ENCODE results near the gene GRIN1. TPM values are rescaled to one million over a fixed set of nuclear protein-coding genes. Genes with fewer than 3 reads are reported as not detected.

Gene GRIN1
- total and polyA plus RNA-seq, 2 donors (not counting 1 experiment from before 2014, with no cell fraction given): 0.04 TPM; not detected in 1

GRCh38 chr9:137112564-137113384, 26.2 kb upstream of the GRIN1 start:
- Mint-ChIP-seq H3K4me3 (peak overlapping the region; percentile 81), H3K4me1 (peaks cover 10% of the 10 kb centered on the region), H3K9me3 (ENCODE audit: insufficient read depth) (no peaks in the 10 kb centered on the region), H3K27ac (no peak overlapping the region), H3K27me3 (no peaks in the 10 kb centered on the region)
- H2AFZ ChIP-seq (ENCODE audit: insufficient read depth, low read depth, low read length, poor library complexity, severe bottlenecking): no peak overlapping the region
- peaks cover 0 to 46% of the 10 kb centered on the region in 2 experiments for H3K36me3 ChIP-seq (replicated peaks in 1 of 2; ENCODE audit: control extremely low read depth in 1 of 2, control insufficient read depth in 1 of 2, extremely low read depth in 1 of 2, insufficient read depth in 2 of 2, low read length in 1 of 2)
- H3K79me2 ChIP-seq (ENCODE audit: control insufficient read depth, insufficient read depth, low read length): peaks cover 14% of the 10 kb centered on the region
- H3K27ac ChIP-seq (ENCODE audit: low read length in 2 of 2): no peak overlapping the region
- H3K4me2 ChIP-seq (replicated peaks; ENCODE audit: low read depth, low read length, poor library complexity, severe bottlenecking): peak overlapping the region; percentile 100
- POLR2A ChIA-PET: interaction anchor here (0.7 kb wide), 1 partner anchor 161 kb away, joined by 4 read pairs; no protein-coding TSS in a partner anchor
- H4K20me1 ChIP-seq (ENCODE audit: control insufficient read depth, insufficient read depth, low read length, poor library complexity, severe bottlenecking): peaks cover 16% of the 10 kb centered on the region
- no peak overlapping the region for H3K4me3 ChIP-seq (ENCODE audit: control extremely low read depth in 1 of 5, extremely low read depth in 1 of 5, insufficient read depth in 1 of 5, low read depth in 2 of 5, low read length in 4 of 5)
- intact Hi-C loops (cut with micrococcal nuclease): no loop called here
- CTCF ChIA-PET: interaction anchor here (1.1 to 1.3 kb wide), 2 partner anchors 16 to 124 kb away, joined by 4 to 6 read pairs; no protein-coding TSS in a partner anchor
- no peaks in the 10 kb centered on the region for H3K27me3 ChIP-seq (replicated peaks in 1 of 4; ENCODE audit: control extremely low read depth in 1 of 4, control insufficient read depth in 3 of 4, insufficient read depth in 4 of 4, low read length in 3 of 4)
- 96% methylated on average over 42 of the region's 42 CpGs for WGBS (ENCODE audit: insufficient coverage)
- DNase-seq (peak; percentile 32), ATAC-seq (ENCODE audit: low read depth) (no peak)
- H3K4me1 ChIP-seq (ENCODE audit: control insufficient read depth in 2 of 2, insufficient read depth in 2 of 2, low read length in 2 of 2): peaks cover 9 to 18% of the 10 kb centered on the region in 2 donors
- H3K9ac ChIP-seq (ENCODE audit: low read length): no peak overlapping the region
- no peak for TF ChIP-seq EZH2 (IDR thresholded peaks at IDR 0.05; ENCODE audit: borderline replicate concordance, insufficient read depth, low read depth, low read length, poor library complexity, severe bottlenecking)
- TF ChIP-seq, protein P1, sequence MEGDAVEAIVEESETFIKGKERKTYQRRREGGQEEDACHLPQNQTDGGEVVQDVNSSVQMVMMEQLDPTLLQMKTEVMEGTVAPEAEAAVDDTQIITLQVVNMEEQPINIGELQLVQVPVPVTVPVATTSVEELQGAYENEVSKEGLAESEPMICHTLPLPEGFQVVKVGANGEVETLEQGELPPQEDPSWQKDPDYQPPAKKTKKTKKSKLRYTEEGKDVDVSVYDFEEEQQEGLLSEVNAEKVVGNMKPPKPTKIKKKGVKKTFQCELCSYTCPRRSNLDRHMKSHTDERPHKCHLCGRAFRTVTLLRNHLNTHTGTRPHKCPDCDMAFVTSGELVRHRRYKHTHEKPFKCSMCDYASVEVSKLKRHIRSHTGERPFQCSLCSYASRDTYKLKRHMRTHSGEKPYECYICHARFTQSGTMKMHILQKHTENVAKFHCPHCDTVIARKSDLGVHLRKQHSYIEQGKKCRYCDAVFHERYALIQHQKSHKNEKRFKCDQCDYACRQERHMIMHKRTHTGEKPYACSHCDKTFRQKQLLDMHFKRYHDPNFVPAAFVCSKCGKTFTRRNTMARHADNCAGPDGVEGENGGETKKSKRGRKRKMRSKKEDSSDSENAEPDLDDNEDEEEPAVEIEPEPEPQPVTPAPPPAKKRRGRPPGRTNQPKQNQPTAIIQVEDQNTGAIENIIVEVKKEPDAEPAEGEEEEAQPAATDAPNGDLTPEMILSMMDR (IDR thresholded peaks at IDR 0.05): no peak
- H3K9me3 ChIP-seq (ENCODE audit: control extremely low read depth in 1 of 3, control insufficient read depth in 2 of 3, insufficient read depth in 1 of 3, low read length in 2 of 3): no peaks in the 10 kb centered on the region
